GM23248 (cell line): ENCODE measurements around the gene MRPS2.

Source experiments
- EZH2 ChIP-seq: fragments of 200-600 bp; sonication (generic); IDR thresholded peaks from 2 replicates; pipeline ENCODE4 v1.6.1; 2018; ENCODE audit warnings: antibody characterized with exemption, mild to moderate bottlenecking; ENCODE audit not compliant: insufficient read depth, poor library complexity, severe bottlenecking
- EZH2phosphoT487 ChIP-seq: fragments of 200-600 bp; sonication (generic); IDR thresholded peaks from 2 replicates; pipeline ENCODE4 v1.6.1; 2018; ENCODE audit warnings: antibody characterized with exemption, moderate library complexity, mild to moderate bottlenecking, low read depth; ENCODE audit not compliant: insufficient read depth

- TF ChIP-seq EZH2, result no peak
- no peak for TF ChIP-seq EZH2phosphoT487
These were observed 14.0 kb downstream of the MRPS2 start for GRCh38 chr9:135514342-135515082.
